GM18868 (cell line): Measurements from ENCODE around the gene GNAQ.

Experiments
- ATAC-seq: cut with Tn5 transposase; IDR thresholded peaks from one replicate; pipeline ENCODE4 v1.9.1; 2021; ENCODE audit warnings: mild to moderate bottlenecking, moderate library complexity; ENCODE audit not compliant: unreplicated experiment

The GNAQ gene

GRCh38 chr9:77826116-77826515, 205.5 kb downstream of the GNAQ start:
- ATAC-seq, result no peak

GRCh38 chr9:77825361-77825760, 206.2 kb downstream of the GNAQ start:
- ATAC-seq, result no peak

- no peak for ATAC-seq
These were observed 211.2 kb downstream of the GNAQ start for GRCh38 chr9:77820293-77820954.

DNA sequence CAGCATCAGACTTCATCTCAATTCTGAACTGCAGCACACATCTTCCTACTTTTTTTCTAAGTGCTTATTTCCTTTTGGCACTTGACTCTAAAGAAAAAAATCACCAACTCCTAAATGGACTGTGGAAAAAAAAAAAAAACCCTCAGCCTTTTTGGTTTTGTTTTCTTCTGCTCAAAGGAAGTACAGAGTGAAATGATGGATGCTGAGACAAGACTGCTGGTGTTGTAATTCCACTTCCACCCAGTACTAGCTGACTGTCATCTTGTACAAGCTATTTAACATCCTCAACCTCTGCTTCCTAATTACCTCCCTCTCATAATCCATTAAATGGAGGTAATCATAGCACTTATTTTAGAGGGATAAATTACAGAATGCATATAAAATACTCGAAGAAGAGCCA, 212.0 kb downstream of the GNAQ start:
- peak; percentile 36 for ATAC-seq

DNA sequence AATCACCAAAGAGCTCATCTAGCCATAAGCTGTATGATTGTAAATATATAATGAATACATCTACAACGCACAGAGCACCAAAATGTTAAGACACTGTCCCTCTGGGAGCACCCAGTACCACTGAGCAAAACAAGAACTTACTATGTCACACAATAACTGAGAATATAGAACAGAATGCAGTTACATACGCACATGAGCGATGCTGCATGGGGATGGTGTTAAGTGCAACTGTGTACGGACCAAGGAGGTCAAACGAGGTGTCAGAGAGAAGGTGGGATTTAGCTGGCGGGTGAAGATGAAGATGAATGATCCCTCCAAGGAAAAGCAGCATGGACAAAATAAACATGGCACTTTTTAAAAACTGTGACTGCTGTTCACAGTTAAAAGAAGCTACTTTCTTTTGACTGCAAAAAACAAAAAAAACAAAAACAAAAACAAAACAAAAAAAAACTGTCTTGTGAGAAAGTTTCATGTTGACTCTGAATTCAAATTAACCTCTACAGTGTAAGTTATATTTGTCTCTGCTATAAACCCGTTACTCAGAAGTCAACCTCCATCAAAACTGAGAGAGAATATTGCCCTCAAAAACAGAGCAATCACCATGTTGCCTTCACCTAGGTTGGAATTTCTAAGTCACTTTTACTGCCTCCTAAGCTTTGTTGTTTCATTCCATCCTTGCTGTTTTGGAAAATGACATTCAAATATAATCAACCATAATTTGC, 213.9 kb downstream of the GNAQ start:
- ATAC-seq, result no peak

DNA sequence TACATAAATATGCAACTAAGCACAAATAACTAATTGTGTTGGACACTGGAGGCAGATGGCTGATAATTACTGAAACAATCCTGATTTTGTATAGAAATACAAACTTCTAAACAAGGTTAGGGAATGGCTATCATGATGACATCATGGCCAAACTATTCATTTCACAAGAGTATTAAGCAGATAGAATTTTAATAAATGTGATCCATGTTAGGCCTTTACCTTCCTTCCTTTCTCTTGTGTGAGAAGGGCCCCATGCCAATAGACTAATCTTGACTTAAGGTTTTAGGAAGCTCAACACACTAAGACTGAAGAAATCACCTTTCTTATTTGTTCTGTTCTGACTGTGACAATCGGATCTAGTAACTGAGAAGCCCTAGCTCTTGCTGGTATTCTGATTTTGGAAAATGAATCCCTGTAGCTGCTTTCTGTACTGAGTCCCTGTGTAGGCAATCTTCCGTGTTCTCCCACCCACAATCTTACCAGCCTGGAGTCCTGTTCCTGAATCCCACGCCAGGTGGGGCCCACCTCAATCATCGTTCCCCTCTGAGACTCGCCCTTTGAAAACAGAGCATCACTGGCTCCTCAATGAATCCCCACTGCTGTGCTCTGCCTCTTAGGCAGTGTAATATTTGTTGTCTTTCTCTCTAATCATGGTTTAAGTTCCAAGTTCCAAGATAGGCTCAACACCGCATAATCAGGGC, 214.8 kb downstream of the GNAQ start:
- no peak for ATAC-seq

DNA sequence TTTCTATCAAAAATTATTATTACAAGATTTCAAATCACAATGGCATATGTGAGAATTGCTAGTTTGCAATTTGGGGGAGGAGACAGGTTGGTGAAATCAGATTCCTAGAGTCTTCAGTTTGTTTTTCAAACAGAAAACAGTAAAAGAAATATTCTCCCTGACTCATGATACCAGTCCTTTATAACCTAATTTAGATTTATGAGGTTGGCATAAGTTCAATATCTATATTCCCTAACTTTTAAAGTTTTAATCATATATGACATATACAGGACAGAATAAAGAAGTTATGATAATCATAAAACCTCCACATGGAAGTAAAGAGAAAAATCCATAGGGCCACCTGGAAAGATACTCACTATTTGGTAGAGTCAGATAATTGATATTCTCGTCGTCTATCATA, 216.4 kb downstream of the GNAQ start:
- no peak for ATAC-seq

GRCh38 chr9:77811832-77812231, 219.8 kb downstream of the GNAQ start:
- no peak for ATAC-seq

DNA sequence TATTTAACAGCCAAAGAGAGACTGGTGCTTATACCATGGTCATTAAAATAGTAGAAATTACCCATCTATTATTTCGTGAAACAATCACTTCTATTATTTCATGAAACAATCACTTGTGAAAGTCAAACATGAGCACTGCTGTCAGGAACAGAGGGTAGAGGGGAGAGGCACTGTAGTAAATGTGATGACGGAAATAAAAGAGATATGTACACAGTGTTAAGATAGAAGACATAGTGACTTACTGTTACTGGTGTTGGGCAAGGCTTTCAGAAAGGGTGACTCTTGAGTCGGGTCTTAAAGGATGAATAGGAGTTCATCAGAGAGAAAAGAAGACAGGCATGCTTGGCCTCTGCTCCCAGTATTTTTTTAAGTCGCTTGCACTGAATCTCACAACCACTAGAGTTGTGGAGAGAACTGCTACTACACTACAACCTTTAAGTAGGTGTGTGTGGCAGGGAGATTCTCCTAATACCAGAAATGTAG, 220.9 kb downstream of the GNAQ start:
- ATAC-seq, result no peak

GRCh38 chr9:77810047-77810446, 221.6 kb downstream of the GNAQ start:
- ATAC-seq, result no peak

GRCh38 chr9:77809552-77809951, 222.1 kb downstream of the GNAQ start:
- no peak for ATAC-seq

DNA sequence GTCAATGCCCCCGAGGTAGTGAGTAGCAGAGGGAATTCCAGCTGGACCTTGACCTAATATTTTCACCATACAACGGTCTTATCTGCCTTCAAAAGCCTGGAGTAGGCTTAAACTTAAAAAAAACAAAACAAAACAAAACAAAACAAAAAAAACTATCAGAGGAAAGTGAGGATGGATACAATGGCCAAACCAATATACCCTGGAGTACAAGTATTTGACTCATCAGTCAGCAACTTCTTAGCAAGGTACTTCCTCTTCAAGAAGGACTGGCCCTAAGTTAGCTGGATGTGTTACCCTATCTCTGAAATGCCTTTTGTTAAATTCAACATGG, 222.9 kb downstream of the GNAQ start:
- ATAC-seq, result no peak

- no peak for ATAC-seq
These were observed 223.5 kb downstream of the GNAQ start for GRCh38 chr9:77807846-77808750.

DNA sequence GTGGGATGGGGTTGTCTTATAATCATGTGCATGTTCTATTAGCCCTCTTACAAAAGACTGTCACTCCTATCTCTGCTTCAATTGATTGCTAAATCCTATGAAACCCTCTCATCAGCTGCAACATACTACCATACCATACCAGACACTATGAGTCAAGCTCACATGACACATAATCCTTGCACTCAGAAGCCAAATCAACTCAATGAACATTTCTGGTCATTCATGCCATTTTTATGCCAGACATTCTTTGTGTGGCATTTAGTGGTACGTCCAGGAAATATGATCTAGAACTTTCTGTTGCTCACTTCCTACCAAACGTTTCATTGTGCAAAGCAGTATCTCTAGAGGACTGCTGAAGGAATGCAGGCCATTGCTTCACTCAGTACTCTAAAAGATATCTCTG, 224.3 kb downstream of the GNAQ start:
- ATAC-seq, result no peak

DNA sequence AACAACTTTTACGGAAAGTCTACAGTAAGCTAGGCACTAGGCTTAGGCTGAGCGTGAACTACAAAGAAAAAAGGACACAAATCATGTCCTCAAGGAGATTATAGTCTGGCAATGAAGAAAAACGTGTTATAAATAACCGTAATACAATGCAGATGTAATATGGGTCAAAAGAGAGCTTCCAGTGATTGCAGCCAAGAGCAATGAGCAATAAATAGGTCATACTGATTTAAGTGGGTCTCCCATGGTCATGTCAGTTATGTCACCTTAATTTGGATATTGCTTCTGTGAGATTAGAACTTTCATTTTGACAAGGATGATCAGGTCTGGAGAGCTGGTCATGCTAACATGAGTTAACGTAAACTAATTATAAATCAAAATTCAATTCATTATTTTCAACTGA, 224.9 kb downstream of the GNAQ start:
- ATAC-seq, result no peak

DNA sequence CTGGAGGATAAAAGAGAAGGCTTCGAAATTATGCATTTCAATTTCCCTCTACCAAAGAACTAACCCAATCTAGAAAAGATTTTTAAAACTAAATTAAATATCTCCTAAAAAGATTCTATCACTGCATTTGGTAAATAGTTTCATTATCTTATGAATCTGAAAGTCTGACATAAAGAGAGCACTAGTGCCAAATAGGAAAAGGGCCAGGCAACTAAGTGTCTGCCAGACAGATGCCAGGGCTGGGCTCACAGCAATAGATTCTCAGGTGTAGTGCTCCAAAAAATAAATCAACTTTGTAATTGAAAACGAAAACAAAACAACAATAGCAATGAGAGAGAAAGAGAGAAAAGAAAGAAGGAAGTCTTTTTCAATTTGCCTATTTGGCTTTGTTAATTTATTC, 225.8 kb downstream of the GNAQ start:
- no peak for ATAC-seq

DNA sequence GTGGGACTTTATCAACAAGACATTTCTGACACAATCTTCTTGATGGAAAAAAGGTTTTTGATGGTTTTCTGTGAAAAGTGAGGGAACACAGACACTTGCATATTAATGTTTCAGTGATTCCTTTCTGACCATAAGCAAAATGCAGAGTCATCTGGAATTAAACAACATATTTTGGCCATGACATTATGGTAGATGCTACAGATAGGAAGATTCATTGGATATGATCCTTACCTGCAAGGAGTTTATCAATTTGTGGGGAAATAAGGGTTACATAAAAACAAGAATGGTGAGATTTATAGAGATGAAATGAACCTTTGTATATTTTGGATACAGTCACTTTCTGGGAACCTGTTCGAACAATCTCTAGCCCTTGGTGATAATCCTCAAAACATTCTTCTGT, 228.2 kb downstream of the GNAQ start:
- ATAC-seq, result no peak

DNA sequence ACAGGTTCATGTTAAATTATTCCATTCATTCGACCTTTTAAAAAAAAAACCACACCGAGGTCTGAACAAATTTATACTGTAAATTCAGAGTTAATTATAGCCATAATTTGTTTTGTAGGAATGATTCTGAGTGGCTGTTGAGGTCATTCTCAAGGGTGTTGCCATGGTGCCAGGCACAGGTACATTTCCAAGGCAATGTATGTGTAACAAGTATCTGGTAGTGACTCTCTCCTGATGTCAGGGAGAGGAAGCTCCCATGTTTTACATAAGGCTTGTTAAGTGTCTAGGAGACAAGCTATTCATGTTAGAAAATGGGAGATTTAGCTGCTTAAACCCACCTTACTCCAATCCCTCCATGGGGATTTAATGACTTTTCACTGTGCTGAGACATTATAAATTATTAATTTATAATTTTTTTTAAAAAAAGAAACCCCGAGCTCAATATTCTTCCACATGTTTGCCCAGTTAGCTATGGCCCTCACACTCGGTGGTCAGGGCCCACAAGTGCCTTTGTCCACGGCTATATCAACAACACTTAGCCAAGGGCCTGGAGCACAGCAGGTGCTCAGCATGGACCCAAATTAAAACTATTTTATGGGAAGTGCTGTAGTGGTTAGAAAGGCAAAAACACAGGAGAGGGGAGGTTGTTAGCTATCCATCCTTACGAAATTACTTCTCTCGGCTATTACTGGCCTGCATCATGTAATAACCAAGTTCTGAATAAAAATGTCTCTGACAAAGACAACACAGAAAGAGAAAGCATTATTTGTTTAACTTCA, 228.9 kb downstream of the GNAQ start:
- ATAC-seq, result no peak

DNA sequence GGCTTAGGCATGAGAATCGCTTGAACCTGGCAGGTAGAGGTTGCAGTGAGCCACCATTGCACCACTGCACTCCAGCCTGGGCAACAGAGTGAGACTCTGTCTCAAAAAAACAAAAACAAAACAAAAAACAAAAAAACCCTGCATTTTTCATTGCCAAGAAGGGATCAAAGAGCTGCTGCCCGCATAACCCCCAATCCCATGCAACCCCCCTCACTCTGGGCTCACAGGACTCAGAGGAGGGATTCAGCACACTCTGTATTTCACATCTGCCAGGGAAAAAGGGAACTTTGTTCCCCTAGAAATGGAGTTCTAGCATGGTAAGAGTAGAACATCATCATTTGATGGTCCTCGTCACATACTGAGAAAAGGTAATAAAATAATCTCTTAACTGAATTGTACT, 229.5 kb downstream of the GNAQ start:
- no peak for ATAC-seq

DNA sequence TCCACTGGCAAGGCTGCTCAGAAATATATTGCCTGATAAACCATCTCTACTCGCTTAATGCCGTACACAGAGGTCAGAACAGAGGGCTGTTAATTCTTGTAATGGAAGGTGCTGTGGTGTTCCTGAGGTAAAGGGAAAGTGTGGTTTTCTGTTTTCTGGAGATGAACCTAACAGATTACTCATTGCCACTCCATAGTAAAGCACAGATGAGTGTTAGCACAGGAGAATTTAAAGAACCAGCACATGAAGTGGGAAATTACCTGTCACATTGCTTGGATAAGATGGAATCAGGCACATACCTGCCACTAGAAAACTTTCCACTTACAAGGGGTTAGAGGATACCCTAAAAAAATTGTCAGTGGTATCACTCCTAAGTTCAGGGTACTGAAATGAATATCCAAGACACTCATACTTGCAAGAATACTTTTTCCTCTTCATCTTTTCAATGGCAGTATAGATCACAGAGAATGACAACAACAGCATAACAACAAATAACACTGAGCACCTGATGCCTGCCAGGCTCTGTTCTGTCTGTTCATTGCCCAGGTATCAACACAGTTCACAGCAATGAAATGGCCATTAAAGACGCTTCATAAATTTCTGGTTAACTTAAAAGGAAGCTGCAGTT, 230.6 kb downstream of the GNAQ start:
- no peak for ATAC-seq
